C4-2B (cell line): ENCODE measurements around the gene ZNF444.

Experiments
- H3K27ac ChIP-seq: fragments of 450-650 bp; 2 replicates; pipeline ENCODE4 v1.5.1; 2017
- ZFX ChIP-seq: fragments of 450-650 bp; IDR thresholded peaks from 2 replicates; pipeline ENCODE4 v1.6.1; 2017
- TF ChIP-seq, protein P1 (sequence below): fragments of 450-650 bp; conservative IDR thresholded peaks from 2 replicates; pipeline ENCODE4 v1.5.1; 2017; ENCODE audit warnings: mild to moderate bottlenecking

Gene ZNF444

DNA sequence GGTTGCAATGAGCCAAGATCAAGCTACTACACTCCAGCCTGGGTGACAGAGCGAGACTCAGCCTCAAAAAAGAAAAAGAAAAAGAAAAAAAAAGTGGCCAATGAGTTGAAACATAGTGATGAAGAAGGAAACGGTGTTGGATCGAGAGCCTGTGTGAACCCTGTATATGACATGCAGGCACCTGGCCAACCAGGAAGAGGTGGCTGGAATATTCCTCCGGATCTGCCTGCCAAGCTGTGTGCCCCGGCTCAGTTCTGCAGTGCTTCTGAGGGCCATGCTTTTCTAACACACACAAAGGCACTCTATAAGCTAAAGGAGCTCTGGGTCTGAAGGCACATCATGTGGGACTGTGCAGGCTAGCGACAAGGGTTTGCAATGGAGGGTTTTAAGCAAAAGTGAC lies 3.7 kb upstream of the ZNF444 start:
- H3K27ac ChIP-seq, result peak overlapping the region; percentile 93
- no peak for TF ChIP-seq ZFX
- TF ChIP-seq, protein P1, sequence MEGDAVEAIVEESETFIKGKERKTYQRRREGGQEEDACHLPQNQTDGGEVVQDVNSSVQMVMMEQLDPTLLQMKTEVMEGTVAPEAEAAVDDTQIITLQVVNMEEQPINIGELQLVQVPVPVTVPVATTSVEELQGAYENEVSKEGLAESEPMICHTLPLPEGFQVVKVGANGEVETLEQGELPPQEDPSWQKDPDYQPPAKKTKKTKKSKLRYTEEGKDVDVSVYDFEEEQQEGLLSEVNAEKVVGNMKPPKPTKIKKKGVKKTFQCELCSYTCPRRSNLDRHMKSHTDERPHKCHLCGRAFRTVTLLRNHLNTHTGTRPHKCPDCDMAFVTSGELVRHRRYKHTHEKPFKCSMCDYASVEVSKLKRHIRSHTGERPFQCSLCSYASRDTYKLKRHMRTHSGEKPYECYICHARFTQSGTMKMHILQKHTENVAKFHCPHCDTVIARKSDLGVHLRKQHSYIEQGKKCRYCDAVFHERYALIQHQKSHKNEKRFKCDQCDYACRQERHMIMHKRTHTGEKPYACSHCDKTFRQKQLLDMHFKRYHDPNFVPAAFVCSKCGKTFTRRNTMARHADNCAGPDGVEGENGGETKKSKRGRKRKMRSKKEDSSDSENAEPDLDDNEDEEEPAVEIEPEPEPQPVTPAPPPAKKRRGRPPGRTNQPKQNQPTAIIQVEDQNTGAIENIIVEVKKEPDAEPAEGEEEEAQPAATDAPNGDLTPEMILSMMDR, result no peak

DNA sequence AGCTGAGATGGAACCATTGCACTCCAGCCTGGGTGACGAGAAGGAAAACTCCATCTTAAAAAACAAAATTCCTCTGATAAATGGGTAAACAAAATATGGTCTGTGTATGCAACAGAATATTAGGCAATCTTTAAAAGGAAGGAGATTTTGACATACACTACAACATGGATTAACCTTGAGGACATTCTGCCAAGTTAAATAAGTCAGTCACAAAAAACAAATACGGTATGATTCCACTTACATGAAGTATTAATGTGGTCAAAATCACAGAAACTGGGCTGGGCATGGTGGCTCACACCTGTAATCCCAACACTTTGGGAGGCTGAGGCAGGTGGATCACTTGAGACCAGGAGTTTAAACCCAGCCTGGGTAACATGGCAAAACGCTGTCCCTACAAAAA lies 3.0 kb upstream of the ZNF444 start:
- peak overlapping the region; percentile 93 for H3K27ac ChIP-seq
- TF ChIP-seq ZFX, result no peak
- TF ChIP-seq, protein P1, result no peak

DNA sequence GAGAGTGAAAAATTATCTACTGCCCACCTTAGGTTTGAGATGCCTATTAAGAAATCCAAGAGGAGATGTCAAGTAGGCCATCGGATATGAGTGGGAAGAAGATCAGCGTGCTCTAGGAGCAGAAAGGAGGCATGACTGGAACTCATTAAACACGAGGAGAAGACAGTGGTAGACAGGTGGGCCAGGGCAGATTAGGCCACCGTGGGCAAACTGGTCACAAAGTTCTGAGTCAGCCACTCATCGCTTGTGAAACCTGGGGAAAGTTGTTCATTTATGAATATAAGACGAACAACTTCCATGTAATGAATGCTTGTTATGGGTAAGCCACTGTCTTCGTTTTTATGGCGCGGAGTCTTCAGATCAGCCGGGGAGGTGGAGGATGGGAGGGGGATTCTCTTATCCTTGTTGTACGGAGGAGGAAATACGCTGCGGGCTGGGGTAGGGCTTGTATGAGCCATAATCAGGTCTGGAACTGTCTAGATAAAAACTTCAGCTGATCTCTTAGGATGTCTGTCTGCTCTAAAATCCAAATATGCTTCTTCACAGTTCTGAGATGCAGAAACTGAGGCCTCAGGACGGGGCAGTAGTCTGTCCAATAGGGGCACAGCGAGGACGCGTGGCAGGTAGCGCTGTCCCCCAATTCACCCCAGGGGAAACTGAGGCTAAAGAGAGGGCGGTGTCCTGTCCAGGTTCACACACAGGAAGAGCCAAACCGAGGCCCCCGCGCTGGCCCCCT lies 1.1 kb upstream of the ZNF444 start:
- TF ChIP-seq, protein P1, result no peak
- TF ChIP-seq ZFX, result no peak
- peak overlapping the region; percentile 93 for H3K27ac ChIP-seq

DNA sequence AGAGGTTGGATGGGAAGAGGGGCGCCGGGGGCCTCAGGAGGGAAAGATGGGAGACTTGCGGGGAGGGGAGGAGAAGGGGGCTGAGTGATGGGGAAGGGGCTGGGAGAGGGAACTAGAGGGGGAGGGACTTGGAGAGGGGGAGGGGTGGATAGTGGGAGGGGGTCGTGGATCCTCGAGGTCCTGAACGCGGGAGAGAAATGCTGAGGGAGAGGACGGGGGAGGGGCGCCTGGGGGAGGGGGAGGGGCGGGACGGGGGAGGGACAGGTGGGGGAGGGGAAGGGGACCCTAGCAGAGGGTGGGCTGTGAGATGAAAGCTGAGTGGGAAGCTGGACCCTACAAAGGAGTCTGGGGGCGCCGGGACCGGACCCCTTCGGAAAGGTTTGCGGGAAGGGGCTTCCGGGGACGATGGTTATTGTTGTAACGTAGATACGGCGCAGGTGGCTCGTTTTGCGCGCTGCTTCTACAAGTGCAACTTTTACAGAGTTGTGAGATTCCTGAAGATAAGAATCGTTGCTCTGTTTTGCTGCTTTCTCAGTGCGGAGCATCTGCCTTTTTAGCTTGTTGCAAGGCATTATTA lies 418 bp downstream of the ZNF444 start:
- TF ChIP-seq, protein P1, result no peak
- no peak for TF ChIP-seq ZFX
- peak overlapping the region; percentile 93 for H3K27ac ChIP-seq

DNA sequence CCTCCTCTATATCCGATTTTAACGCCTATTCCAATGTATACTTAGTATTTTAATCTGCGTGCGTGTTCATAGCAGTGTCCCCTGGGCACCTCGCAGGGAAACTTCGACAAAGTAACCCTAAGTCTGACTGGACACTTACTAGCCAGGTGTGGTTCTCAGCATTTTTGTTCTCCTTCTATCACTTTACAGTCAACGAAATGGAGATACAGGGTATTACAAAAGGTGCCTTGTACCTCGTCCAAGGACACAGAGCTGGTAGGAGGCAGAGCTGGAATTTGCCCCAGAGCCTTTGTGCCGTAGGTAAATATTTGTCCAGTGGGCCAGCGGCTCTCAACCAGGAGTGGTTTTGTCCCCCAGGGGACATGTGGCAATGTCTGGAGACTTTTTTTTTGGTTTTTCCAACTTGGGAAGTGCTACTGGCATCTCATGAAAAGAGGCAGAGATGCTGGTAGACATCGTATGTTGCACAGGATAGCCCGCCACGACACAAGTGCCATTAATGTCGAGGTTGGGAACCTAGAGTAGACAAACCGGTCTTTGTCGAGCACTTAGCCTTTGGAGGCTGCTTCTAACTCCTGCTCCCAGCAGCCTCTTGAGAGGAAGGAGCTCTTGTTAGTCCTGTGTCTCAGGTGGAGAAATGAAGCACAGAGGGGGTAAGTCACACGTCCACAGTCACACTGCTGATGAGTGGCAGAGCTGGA lies 1.1 kb downstream of the ZNF444 start:
- TF ChIP-seq, protein P1, result no peak
- no peak for TF ChIP-seq ZFX
- H3K27ac ChIP-seq, result peak overlapping the region; percentile 93

DNA sequence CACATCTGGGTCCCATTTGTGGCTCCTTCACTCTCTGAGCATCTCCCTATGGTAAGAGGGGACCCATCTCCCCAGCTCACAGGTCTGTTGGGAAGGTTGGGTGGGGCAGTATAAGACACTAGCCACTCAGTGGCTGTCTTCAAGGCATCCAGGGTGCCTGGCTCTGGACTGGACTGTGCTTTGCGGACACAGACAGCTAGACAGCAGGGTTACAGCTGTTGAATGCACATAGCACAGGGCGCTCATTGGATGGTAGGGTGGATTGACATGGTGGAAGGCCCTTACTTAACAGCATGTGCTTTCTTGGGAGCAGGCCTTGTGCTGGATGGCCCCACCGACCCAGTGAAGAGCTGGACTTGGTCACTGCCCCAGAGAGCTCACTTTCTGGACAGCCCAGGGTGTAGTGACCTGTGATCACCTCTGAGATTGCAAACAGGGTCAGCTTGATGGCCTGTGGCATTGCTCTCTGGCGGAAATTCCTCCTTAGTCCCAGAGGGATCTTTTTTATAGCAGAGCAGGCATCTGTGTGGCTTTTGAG lies 1.9 kb downstream of the ZNF444 start:
- no peak for TF ChIP-seq ZFX
- TF ChIP-seq, protein P1, result no peak
- H3K27ac ChIP-seq, result peak overlapping the region; percentile 93

DNA sequence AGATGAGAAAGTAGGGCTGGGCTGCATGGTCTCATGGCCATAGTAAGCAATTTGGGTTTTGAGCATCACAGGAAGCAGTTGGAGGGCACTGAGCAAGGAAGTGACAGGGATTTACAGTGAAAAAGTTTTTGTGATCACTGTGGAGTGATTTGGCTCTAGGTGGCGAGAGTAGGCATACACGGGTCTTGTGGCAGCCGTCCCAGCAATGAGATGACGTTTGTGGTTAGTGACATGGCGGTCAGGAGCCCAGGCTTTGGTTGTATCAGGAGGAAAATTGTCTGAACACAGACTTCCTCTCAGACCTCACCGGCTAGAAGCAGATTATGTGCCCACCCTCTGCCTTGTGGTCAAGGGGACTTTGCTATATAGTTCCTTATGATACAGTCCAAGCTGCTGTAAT lies 3.3 kb downstream of the ZNF444 start:
- TF ChIP-seq, protein P1, result no peak
- no peak for TF ChIP-seq ZFX
- no peak overlapping the region for H3K27ac ChIP-seq
